ENCODE data around the gene PCDH1.

GRCh38 chr5:141824717-141825116 lies 53.5 kb downstream of the PCDH1 start:
- TF ChIP-seq ZFX (IDR thresholded peaks at IDR 0.05) = no peak
- no peak for TF ChIP-seq CTCF (conservative IDR thresholded peaks at IDR 0.05)

Measured in C4-2B (cell line).